Stimulated activated CD4-positive, alpha-beta T cell treated with anti-CD3 and anti-CD28 coated beads, Interleukin-15, amount 100 ng/mL, for 48 hours (primary cell): ENCODE data around the gene NLN.
"Not testable (repeated sequence)": the region's sequence is repeated elsewhere in the genome, so short reads cannot be mapped to it uniquely, and the experiment has no call there.

ENCODE experiments used
- DNase-seq, 2 donors: peaks; one replicate each; pipeline ENCODE4 v3.0.0-alpha.2; 2020; ENCODE audit warnings: low read depth in 2 of 2

NLN gene

DNA sequence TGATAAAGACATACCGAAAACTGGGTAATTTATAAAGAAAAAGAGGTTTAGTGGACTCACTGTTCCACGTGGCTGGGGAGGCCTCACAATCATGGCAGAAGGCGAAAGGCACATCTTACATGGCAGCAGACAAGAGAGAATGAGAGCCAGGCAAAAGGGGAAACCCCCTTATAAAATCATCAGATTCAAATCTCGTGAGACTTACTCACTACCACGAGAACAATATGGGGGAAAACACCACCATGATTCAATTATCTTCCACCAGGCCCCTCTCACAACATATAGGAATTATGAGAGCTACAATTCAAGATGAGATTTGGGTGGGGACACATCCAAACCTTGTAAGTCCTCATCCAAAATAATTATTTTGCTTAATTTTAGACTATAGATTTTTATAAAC is 149.8 kb downstream of the NLN start:
- DNase-seq: not testable (repeated sequence)

DNA sequence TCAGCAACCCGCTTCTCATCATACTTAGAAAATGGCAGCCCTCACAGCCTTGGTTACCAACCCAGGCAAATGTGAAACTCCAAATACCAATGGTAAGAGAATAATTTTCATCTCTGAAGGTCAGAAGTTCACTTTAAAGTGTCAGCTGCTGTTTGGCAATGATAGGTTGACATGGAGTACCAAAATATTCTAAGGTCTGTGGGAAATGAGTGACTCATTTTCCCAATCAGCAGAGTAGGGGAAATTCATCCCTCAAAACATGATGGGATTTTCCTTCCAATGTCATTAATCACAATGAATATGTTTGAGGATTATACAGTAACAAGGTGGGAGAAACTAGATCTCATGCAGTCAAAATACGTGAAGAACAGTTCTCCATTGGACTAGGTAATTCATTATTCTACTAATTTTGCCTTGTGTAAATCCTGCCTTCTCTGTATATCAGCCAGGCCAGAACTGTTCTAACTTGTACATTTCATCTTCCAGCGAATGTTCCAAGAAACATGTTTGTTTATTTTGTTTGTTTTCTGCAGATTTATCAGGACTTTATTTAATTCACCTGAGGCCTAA is 151.3 kb downstream of the NLN start:
- no peak for DNase-seq

DNA sequence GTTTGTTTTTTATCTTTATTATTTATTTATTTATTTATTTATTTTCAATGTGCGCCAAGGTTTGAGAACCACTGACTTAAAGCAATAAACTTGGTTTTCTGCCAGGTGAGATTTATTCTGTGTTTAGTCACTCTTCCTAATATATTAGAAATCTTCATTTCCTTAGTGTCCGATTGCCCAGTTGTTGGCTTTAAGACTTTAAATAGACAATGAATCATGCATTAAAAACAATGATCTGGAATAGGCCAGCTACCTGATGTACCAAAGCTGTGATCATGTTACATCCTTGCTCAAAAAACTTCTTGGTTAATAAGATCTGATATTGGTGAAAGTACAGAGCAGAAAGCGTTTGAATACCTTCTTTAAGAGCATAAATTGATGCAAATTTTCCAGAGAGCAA is 152.2 kb downstream of the NLN start:
- no peak for DNase-seq

DNA sequence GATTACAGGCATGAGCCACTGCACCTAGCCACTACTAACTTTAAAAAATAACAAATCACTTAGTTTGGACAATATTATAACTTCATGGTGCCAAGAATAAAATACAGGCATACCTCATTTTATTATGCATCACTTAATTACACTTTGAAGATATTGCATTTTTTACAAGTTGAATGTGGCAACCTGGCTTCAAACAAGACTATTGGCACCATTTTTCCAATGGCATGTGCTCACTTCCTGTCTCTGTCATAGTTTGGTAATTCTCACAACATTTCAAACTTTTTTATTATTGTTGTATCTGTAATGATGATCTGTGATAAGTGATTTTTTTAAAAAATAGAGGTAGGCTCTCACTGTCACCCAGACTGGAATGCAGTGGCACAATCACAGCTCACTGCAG is 154.5 kb downstream of the NLN start:
- DNase-seq: no peak

DNA sequence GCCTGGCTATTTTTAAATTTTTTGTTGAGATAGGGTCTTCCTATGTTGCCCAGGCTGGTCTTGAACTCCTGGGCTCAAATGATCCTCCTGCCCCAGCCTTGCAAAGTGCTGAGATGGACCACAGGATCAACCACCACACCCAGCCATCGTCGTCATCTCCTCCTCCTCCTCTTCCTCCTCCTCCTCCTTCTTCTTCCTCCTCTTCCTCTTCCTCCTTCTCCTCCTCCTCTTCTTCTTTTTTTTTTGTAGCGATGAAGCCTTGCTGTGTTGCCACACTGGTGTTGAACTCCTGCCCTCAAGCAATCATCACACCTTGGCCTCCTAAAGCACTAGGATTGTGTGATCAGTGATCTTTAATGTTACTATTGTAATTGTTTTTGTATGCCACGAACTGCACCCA is 155.0 kb downstream of the NLN start:
- no peak for DNase-seq
